H1 (cell line): ENCODE data around the gene PPP1R7. TPM values are rescaled to one million over a fixed set of nuclear protein-coding genes. Genes with fewer than 3 reads are reported as not detected.

Source experiments
- CTCF ChIA-PET: fragments of 300-600 bp; sonication (Branson Sonifier 250); formaldehyde crosslinking; loops from one replicate; lab custom pipeline; 2021; ENCODE audit not compliant: partially characterized antibody; lab: Charles Lee
- POLR2A ChIA-PET: fragments of 300-600 bp; sonication (Branson Sonifier 250); formaldehyde crosslinking; loops from one replicate; lab custom pipeline; 2021; ENCODE audit warnings: inconsistent platforms; ENCODE audit not compliant: partially characterized antibody; lab: Charles Lee
- DNase-seq, 2 experiments: peaks; one replicate each; pipeline versions ENCODE4 v3.0.0 to v3.0.0-alpha.2; 2010 to 2022; ENCODE audit warnings: low spot score in 2 of 2, low read depth in 1 of 2, mixed read lengths in 1 of 2
- FAIRE-seq: peaks from 2 replicates; lab custom pipeline; 2011; peaks lifted over from hg19 to GRCh38; lab: Jason Lieb, UNC
- H2AFZ ChIP-seq: 2 replicates; pipeline ENCODE4 v1.8.1; 2012; ENCODE audit warnings: low read length, inconsistent platforms
- H2AK5ac ChIP-seq: 2 replicates; pipeline ENCODE4 v1.6.1; 2013; ENCODE audit warnings: low read depth, low read length
- H2BK120ac ChIP-seq: replicated peaks from 2 replicates; pipeline ENCODE3; 2013; ENCODE audit warnings: low read depth, low read length, inconsistent platforms
- H2BK12ac ChIP-seq: 2 replicates; pipeline ENCODE4 v1.6.1; 2013; ENCODE audit warnings: low read depth, low read length
- H2BK15ac ChIP-seq: 2 replicates; pipeline ENCODE4 v1.6.1; 2013; ENCODE audit warnings: low read length
- H2BK20ac ChIP-seq: 2 replicates; pipeline ENCODE4 v1.6.1; 2013; ENCODE audit warnings: low read length
- H2BK5ac ChIP-seq: 2 replicates; pipeline ENCODE4 v1.6.1; 2013; ENCODE audit warnings: low read depth, low read length
- H3K14ac ChIP-seq: 2 replicates; pipeline ENCODE4 v1.6.1; 2013; ENCODE audit warnings: inconsistent platforms; ENCODE audit not compliant: insufficient read length
- H3K18ac ChIP-seq: 2 replicates; pipeline ENCODE4 v1.6.1; 2013; ENCODE audit warnings: low read length; ENCODE audit errors: extremely low read depth
- H3K23ac ChIP-seq: 2 replicates; pipeline ENCODE4 v1.6.1; 2013; ENCODE audit warnings: inconsistent platforms; ENCODE audit not compliant: insufficient read length
- H3K23me2 ChIP-seq: 2 replicates; pipeline ENCODE4 v1.6.1; 2013; ENCODE audit warnings: low read depth, low read length
- H3K27ac ChIP-seq: 2 replicates; pipeline ENCODE4 v1.6.1; 2011; ENCODE audit warnings: low read depth, low read length, inconsistent platforms
- H3K27me3 ChIP-seq, 4 experiments: replicated peaks in 1 of 4; 1 replicate in 1 of 4; 2 replicates in 3 of 4; pipeline versions ENCODE4 v1.6.1 to v1.8.1; 2011 to 2013; ENCODE audit warnings: low read length in 3 of 4, mild to moderate bottlenecking in 3 of 4, inconsistent platforms in 2 of 4, mixed read lengths in 2 of 4, moderate library complexity in 1 of 4; ENCODE audit not compliant: control insufficient read depth in 3 of 4, insufficient read depth in 3 of 4; ENCODE audit errors: extremely low read depth in 1 of 4
- H3K36me3 ChIP-seq, 4 experiments: 2 replicates each; pipeline versions ENCODE4 v1.6.1 to v1.8.1; 2011 to 2013; ENCODE audit warnings: mild to moderate bottlenecking in 4 of 4, low read length in 3 of 4, moderate library complexity in 2 of 4, control low read depth in 1 of 4, inconsistent platforms in 1 of 4; ENCODE audit not compliant: insufficient read depth in 4 of 4, control insufficient read depth in 2 of 4
- H3K4ac ChIP-seq: replicated peaks from 2 replicates; pipeline ENCODE3; 2013; ENCODE audit warnings: low read length, low read depth, mixed read lengths, inconsistent platforms; ENCODE audit not compliant: insufficient read length
- H3K4me1 ChIP-seq, 4 experiments: replicated peaks in 1 of 4; 1 replicate in 1 of 4; 2 replicates in 3 of 4; pipeline versions ENCODE4 v1.6.1 to v1.8.1; 2011 to 2013; ENCODE audit warnings: low read length in 3 of 4, inconsistent platforms in 2 of 4, mixed read lengths in 1 of 4; ENCODE audit not compliant: insufficient read depth in 4 of 4, control insufficient read depth in 3 of 4
- H3K4me2 ChIP-seq, 2 experiments: 2 replicates each; pipeline versions ENCODE4 v1.6.1 to v1.8.1; 2011 to 2013; ENCODE audit warnings: low read depth in 2 of 2, low read length in 2 of 2, control low read depth in 1 of 2, inconsistent platforms in 1 of 2, mild to moderate bottlenecking in 1 of 2; ENCODE audit not compliant: insufficient read depth in 1 of 2
- H3K4me3 ChIP-seq, 4 experiments: fragments of 200-600, 300-600 bp in 1 of 4; sonication (generic), shearing (Covaris generic), sonication (Bioruptor Twin) in 1 of 4; 2 replicates each; pipeline versions ENCODE4 v1.5.1 to v1.8.1; 2011 to 2016; ENCODE audit warnings: low read length in 4 of 4, low read depth in 3 of 4, control low read depth in 2 of 4, inconsistent platforms in 2 of 4, mild to moderate bottlenecking in 2 of 4, mixed read lengths in 1 of 4, moderate library complexity in 1 of 4; ENCODE audit not compliant: insufficient read depth in 2 of 4; ENCODE audit errors: extremely low read depth in 1 of 4
- H3K56ac ChIP-seq: replicated peaks from 2 replicates; pipeline ENCODE3; 2013; ENCODE audit warnings: low read depth, mild to moderate bottlenecking, mixed read lengths, low read length, inconsistent platforms; ENCODE audit not compliant: insufficient read length
- H3K79me1 ChIP-seq: 2 replicates; pipeline ENCODE4 v1.6.1; 2013; ENCODE audit warnings: low read depth, low read length, control low read depth
- H3K79me2 ChIP-seq, 2 experiments: 2 replicates each; pipeline versions ENCODE4 v1.6.1 to v1.8.1; 2012 to 2013; ENCODE audit warnings: low read length in 2 of 2, mild to moderate bottlenecking in 2 of 2, inconsistent platforms in 1 of 2; ENCODE audit not compliant: insufficient read depth in 2 of 2, control insufficient read depth in 1 of 2
- H3K9ac ChIP-seq, 4 experiments: replicated peaks in 1 of 4; 1 replicate in 1 of 4; 2 replicates in 3 of 4; pipeline versions ENCODE4 v1.6.1 to v1.8.1; 2011 to 2013; ENCODE audit warnings: low read depth in 3 of 4, low read length in 3 of 4, control low read depth in 2 of 4, mild to moderate bottlenecking in 2 of 4, moderate library complexity in 2 of 4, inconsistent platforms in 1 of 4; ENCODE audit errors: extremely low read depth in 1 of 4
- H3K9me3 ChIP-seq, 2 experiments: 2 replicates each; pipeline versions ENCODE4 v1.6.1 to v1.8.1; 2012 to 2013; ENCODE audit warnings: mild to moderate bottlenecking in 2 of 2, moderate library complexity in 2 of 2, control low read depth in 1 of 2, inconsistent platforms in 1 of 2, low read depth in 1 of 2, low read length in 1 of 2, mixed read lengths in 1 of 2; ENCODE audit not compliant: insufficient read depth in 2 of 2
- H4K20me1 ChIP-seq, 2 experiments: replicated peaks in 1 of 2; 2 replicates each; pipeline versions ENCODE3 to v1.8.1; 2011 to 2013; ENCODE audit warnings: inconsistent platforms in 2 of 2, low read length in 2 of 2, mild to moderate bottlenecking in 1 of 2; ENCODE audit not compliant: insufficient read depth in 2 of 2, control insufficient read depth in 1 of 2
- H4K5ac ChIP-seq: 2 replicates; pipeline ENCODE4 v1.6.1; 2013; ENCODE audit warnings: low read length, low read depth, mixed read lengths, inconsistent platforms; ENCODE audit not compliant: insufficient read length
- H4K8ac ChIP-seq: 2 replicates; pipeline ENCODE4 v1.8.0; 2013; ENCODE audit warnings: mild to moderate bottlenecking, moderate library complexity, low read length, inconsistent platforms; ENCODE audit not compliant: insufficient read depth; ENCODE audit errors: extremely low read depth
- H4K91ac ChIP-seq: replicated peaks from 2 replicates; pipeline ENCODE3; 2013; ENCODE audit warnings: low read length, mixed read lengths, inconsistent platforms; ENCODE audit not compliant: insufficient read length
- CBX8 ChIP-seq: fragments of 300-800, 300-1000 bp; sonication (generic); IDR thresholded peaks from 2 replicates; pipeline ENCODE4 v1.7.1; 2016; ENCODE audit warnings: low read depth, low read length, borderline replicate concordance
- CEBPB ChIP-seq: IDR thresholded peaks from 2 replicates; pipeline ENCODE4 v1.6.1; 2012; ENCODE audit warnings: low read depth, low read length
- CTBP2 ChIP-seq: IDR thresholded peaks from 2 replicates; pipeline ENCODE4 v1.7.0; 2011; ENCODE audit warnings: borderline replicate concordance, mild to moderate bottlenecking, moderate library complexity, mixed read lengths, low read length; ENCODE audit not compliant: insufficient read depth, insufficient read length
- E2F6 ChIP-seq: IDR thresholded peaks from 2 replicates; pipeline ENCODE4 v1.6.1; 2012; ENCODE audit warnings: inconsistent platforms
- JUN ChIP-seq: IDR thresholded peaks from 2 replicates; pipeline ENCODE4 v1.6.1; 2011; ENCODE audit warnings: low read depth, mild to moderate bottlenecking, improper control_type of control experiment, low read length
- MAFK ChIP-seq: IDR thresholded peaks from 2 replicates; pipeline ENCODE4 v1.6.1; 2012; ENCODE audit warnings: low read depth, mild to moderate bottlenecking, improper control_type of control experiment, low read length
- NANOG ChIP-seq: IDR thresholded peaks from 2 replicates; pipeline ENCODE4 v1.6.1; 2011; ENCODE audit warnings: low read length, low read depth, mild to moderate bottlenecking, inconsistent platforms; ENCODE audit not compliant: insufficient read depth, poor library complexity, severe bottlenecking
- RFX5 ChIP-seq: IDR thresholded peaks from 2 replicates; pipeline ENCODE4 v1.6.1; 2011; ENCODE audit warnings: low read depth, low read length, improper control_type of control experiment, borderline replicate concordance
- TEAD4 ChIP-seq: IDR thresholded peaks from 2 replicates; pipeline ENCODE4 v1.6.1; 2012; ENCODE audit warnings: low read depth, low read length, inconsistent platforms, mixed read lengths
- WGBS, 2 experiments: shearing (Covaris generic) in 1 of 2; methylation state at CpG; one replicate each; pipeline versions ENCODE4 v1.1.6 to v1.1.7; 2013 to 2015; ENCODE audit warnings: low lambda C conversion rate in 2 of 2, mixed read lengths in 2 of 2, inconsistent platforms in 1 of 2, low coverage in 1 of 2, missing lambda C conversion rate in 1 of 2; ENCODE audit not compliant: insufficient replicate concordance in 2 of 2, insufficient coverage in 1 of 2, insufficient read length in 1 of 2; ENCODE audit errors: extremely low coverage in 1 of 2, missing lambda C conversion rate in 1 of 2; 5-methylcytosine and 5-hydroxymethylcytosine counted together
- polyA plus RNA-seq, 7 experiments: library from polyadenylated mRNA; depleted of rRNA in 3 of 7; stranded (reverse) in 5 of 7; unstranded in 2 of 7; fragments of >200 nt in 5 of 7; fragments of 200-250 nt in 2 of 7; gene quantifications; 1 replicate in 5 of 7; 2 replicates in 1 of 7; 4 replicates in 1 of 7; pipeline versions ENCODE4 v1.2.1 to v1.2.3, GENCODE V29; 2011 to 2013; ENCODE audit warnings: missing spikeins in 2 of 7, mixed read lengths in 2 of 7
- total RNA-seq: library from RNA; stranded (reverse); fragmentation: NEBNext Ultra II Directional; extraction: Animal tissue kit (Norgen Biotek cat#: 25700); gene quantifications from 2 replicates; pipeline ENCODE4 v1.2.1, GENCODE V29; 2021

Gene PPP1R7
- total and polyA plus RNA-seq, 2 of the 8 experiments (the other 6 are each of a cell fraction or from before 2014, with no cell fraction given) = 22.2 to 64.0 TPM

- Histone ChIP-seq H3K56ac (no peak overlapping the region), H2BK5ac (no peak overlapping the region), H4K8ac (no peak overlapping the region), H3K79me1 (no peaks in the 10 kb centered on the region; the same call in 1 of the 2 replicates), H3K4me3 (no peak overlapping the region), H4K91ac (no peak overlapping the region), H3K27me3 (no peaks in the 10 kb centered on the region), H2AK5ac (no peak overlapping the region), H3K14ac (no peak overlapping the region), H2AFZ (no peak overlapping the region), H2BK120ac (no peak overlapping the region), H2BK12ac (no peak overlapping the region), H3K79me2 (no peaks in the 10 kb centered on the region), H4K20me1 (peaks cover 0 to 6% of the 10 kb centered on the region in 2 experiments), H3K23ac (no peak overlapping the region), H3K23me2 (no peaks in the 10 kb centered on the region), H3K9me3 (no peaks in the 10 kb centered on the region), H3K4ac (no peak overlapping the region), H3K4me1 (no peaks in the 10 kb centered on the region), H3K18ac (no peak overlapping the region), H3K36me3 (peaks cover 4 to 29% (median 16%) of the 10 kb centered on the region in 4 experiments; a peak in 7 of 8 replicates), H2BK20ac (no peak overlapping the region), H3K27ac (no peak overlapping the region), H3K9ac (no peak overlapping the region), H4K5ac (no peak overlapping the region), H2BK15ac (no peak overlapping the region), H3K4me2 (no peak overlapping the region)
- ChIA-PET CTCF (interaction anchor here (1.2 kb wide), 1 partner anchor 82 kb away, joined by 3 read pairs; no protein-coding TSS in a partner anchor), POLR2A (interaction anchor here (0.6 to 1.3 kb wide), 3 partner anchors 11 to 33 kb away, joined by 3 to 4 read pairs (median 3); partner anchors contain the start of gene MTERF4)
- 96% methylated on average over 7 of the region's 7 CpGs; no CpG with 5 or more reads in 1 of the 2 experiments for WGBS, 2 experiments
- TF ChIP-seq CBX8 = no peak
- no peak for TF ChIP-seq CEBPB
- no peak for TF ChIP-seq NANOG
- TF ChIP-seq TEAD4 = no peak
- no peak for TF ChIP-seq CTBP2
- no peak for TF ChIP-seq E2F6
- no peak for TF ChIP-seq RFX5
- TF ChIP-seq JUN = no peak
- no peak for TF ChIP-seq MAFK
- DNase-seq (no peak), FAIRE-seq (no peak)
These were observed 15.6 kb upstream of the PPP1R7 start for GRCh38 chr2:241134711-241135110.
